Left ventricle myocardium superior (tissue), 1 donor: ENCODE measurements around the gene DDIT3. TPM values are rescaled to one million over a fixed set of nuclear protein-coding genes. Genes with fewer than 3 reads are reported as not detected.

Experiments used
- ATAC-seq: fragments of 200-7000 bp; cut with Tn5 transposase; one replicate; pipeline ENCODE4 v1.9.1; 2020; ENCODE audit warnings: mild to moderate bottlenecking, moderate library complexity
- DNase-seq: peaks from one replicate; pipeline ENCODE4 v3.0.0-alpha.2; 2020
- intact Hi-C: fragments of 100-400 bp; cut with micrococcal nuclease; formaldehyde crosslinking; loops from one replicate; pipeline ENCODE4 v1.11.0; 2022
- microRNA-seq: library from miRNA; unstranded; fragments of <30 nt; microRNA quantifications from one replicate; pipeline ENCODE4 v1.2.0, GENCODE V29; 2020; ENCODE audit warnings: borderline number of aligned reads
- total RNA-seq: library from RNA; stranded (reverse); fragmentation: NEBNext Ultra II Directional; extraction: Animal tissue kit (Norgen Biotek cat#: 25700); gene quantifications from one replicate; pipeline ENCODE4 v1.2.1, GENCODE V29; 2021
- donor health status: DM: no; HTN: yes; CAD: no; lungs with severe emphysema.

The DDIT3 gene
- total RNA-seq, 1 donor from 2014 or later: 22.2 TPM

GRCh38 chr12:57475271-57476161 lies 44.8 kb downstream of the DDIT3 start:
- ATAC-seq: peak; percentile 45
- DNase-seq: peak; percentile 51
- intact Hi-C loops: no loop called here

GRCh38 chr12:57474862-57475261 lies 45.5 kb downstream of the DDIT3 start:
- DNase-seq (no peak), ATAC-seq (no peak)
- intact Hi-C loops: no loop called here

- DNase-seq (no peak), ATAC-seq (no peak)
- intact Hi-C loops: no loop called here
These were observed 45.9 kb downstream of the DDIT3 start for GRCh38 chr12:57474430-57474829.

GRCh38 chr12:57473886-57474285 lies 46.4 kb downstream of the DDIT3 start:
- ATAC-seq: no peak
- intact Hi-C loops: no loop called here
- no peak for DNase-seq

- no peak for ATAC-seq
- intact Hi-C loops: no loop called here
These were observed 46.9 kb downstream of the DDIT3 start for GRCh38 chr12:57473392-57473791.

GRCh38 chr12:57472391-57472790 lies 47.9 kb downstream of the DDIT3 start:
- no peak for DNase-seq
- ATAC-seq: no peak
- intact Hi-C loops: no loop called here

More at GRCh38 chr12:57473392-57473791, 46.9 kb downstream of the DDIT3 start:
- no peak for DNase-seq

- ATAC-seq (no peak), DNase-seq (no peak)
- intact Hi-C loops: no loop called here
These were observed 48.7 kb downstream of the DDIT3 start for GRCh38 chr12:57471661-57472060.

- ATAC-seq (no peak), DNase-seq (no peak)
- intact Hi-C loops: no loop called here
These were observed 49.2 kb downstream of the DDIT3 start for GRCh38 chr12:57470970-57471656.

- DNase-seq (no peak), ATAC-seq (no peak)
- intact Hi-C loops: no loop called here
These were observed 49.9 kb downstream of the DDIT3 start for GRCh38 chr12:57470286-57470969.

- ATAC-seq: no peak
- DNase-seq: no peak
- intact Hi-C loops: no loop called here
These were observed 50.8 kb downstream of the DDIT3 start for GRCh38 chr12:57469296-57470164.

- DNase-seq (no peak), ATAC-seq (no peak)
- intact Hi-C loops: no loop called here
These were observed 52.4 kb downstream of the DDIT3 start for GRCh38 chr12:57467915-57468314.

- DNase-seq (no peak), ATAC-seq (no peak)
- intact Hi-C loops: no loop called here
These were observed 53.0 kb downstream of the DDIT3 start for GRCh38 chr12:57467212-57467874.

Small RNA genes within 50 kb of the gene (microRNA-seq; reads per million reads assigned to microRNA genes)
- gene MIR616: not detected
- not detected for gene MIR6758

Other genes with a start within 250 kb of the DDIT3 start
- 54.4 TPM for gene R3HDM2, start 89.5 kb downstream of the DDIT3 start, total RNA-seq
- not detected for gene INHBC, start 85.7 kb downstream of the DDIT3 start, total RNA-seq
- not detected for gene INHBE, start 65.2 kb downstream of the DDIT3 start, total RNA-seq
- gene GLI1, start 60.7 kb downstream of the DDIT3 start, total RNA-seq: 0.37 TPM
- 5.7 TPM for gene ARHGAP9, start 40.6 kb downstream of the DDIT3 start, total RNA-seq
- 72.7 TPM for gene MARS1, start 32.4 kb downstream of the DDIT3 start, total RNA-seq
- 35.2 TPM for gene MBD6, start 2.3 kb upstream of the DDIT3 start, total RNA-seq
- 89.2 TPM for gene DCTN2, start 26.7 kb upstream of the DDIT3 start, total RNA-seq
- gene KIF5A, start 29.5 kb upstream of the DDIT3 start, total RNA-seq: 0.12 TPM
- gene PIP4K2C, start 70.7 kb upstream of the DDIT3 start, total RNA-seq: 11.9 TPM
- 21.4 TPM for gene DTX3, start 84.3 kb upstream of the DDIT3 start, total RNA-seq
- 11.9 TPM for gene ARHGEF25, start 90.9 kb upstream of the DDIT3 start, total RNA-seq
- gene B4GALNT1, start 112.7 kb upstream of the DDIT3 start, total RNA-seq: 5.1 TPM
- gene OS9, start 173.6 kb upstream of the DDIT3 start, total RNA-seq: 104 TPM
- 7.5 TPM for gene AGAP2, start 218.2 kb upstream of the DDIT3 start, total RNA-seq
- 32.8 TPM for gene TSPAN31, start 224.5 kb upstream of the DDIT3 start, total RNA-seq
- 42.1 TPM for gene CDK4, start 231.8 kb upstream of the DDIT3 start, total RNA-seq
- gene MARCHF9, start 234.6 kb upstream of the DDIT3 start, total RNA-seq: 15.6 TPM
- gene CYP27B1, start 246.6 kb upstream of the DDIT3 start, total RNA-seq: not detected